IPS DF 4.7 (cell line): Measurements from ENCODE around the gene FOXF1.

Experiments used
- DNase-seq: peaks from one replicate; pipeline ENCODE4 v3.0.0-alpha.2; 2013; ENCODE audit warnings: low spot score; ENCODE audit errors: extremely low read depth

FOXF1 gene

GRCh38 chr16:86504315-86505184, 5.8 kb upstream of the FOXF1 start:
- DNase-seq: no peak

GRCh38 chr16:86505185-86505898, 5.0 kb upstream of the FOXF1 start:
- no peak for DNase-seq

GRCh38 chr16:86505899-86506864, 4.1 kb upstream of the FOXF1 start:
- DNase-seq: no peak

DNA sequence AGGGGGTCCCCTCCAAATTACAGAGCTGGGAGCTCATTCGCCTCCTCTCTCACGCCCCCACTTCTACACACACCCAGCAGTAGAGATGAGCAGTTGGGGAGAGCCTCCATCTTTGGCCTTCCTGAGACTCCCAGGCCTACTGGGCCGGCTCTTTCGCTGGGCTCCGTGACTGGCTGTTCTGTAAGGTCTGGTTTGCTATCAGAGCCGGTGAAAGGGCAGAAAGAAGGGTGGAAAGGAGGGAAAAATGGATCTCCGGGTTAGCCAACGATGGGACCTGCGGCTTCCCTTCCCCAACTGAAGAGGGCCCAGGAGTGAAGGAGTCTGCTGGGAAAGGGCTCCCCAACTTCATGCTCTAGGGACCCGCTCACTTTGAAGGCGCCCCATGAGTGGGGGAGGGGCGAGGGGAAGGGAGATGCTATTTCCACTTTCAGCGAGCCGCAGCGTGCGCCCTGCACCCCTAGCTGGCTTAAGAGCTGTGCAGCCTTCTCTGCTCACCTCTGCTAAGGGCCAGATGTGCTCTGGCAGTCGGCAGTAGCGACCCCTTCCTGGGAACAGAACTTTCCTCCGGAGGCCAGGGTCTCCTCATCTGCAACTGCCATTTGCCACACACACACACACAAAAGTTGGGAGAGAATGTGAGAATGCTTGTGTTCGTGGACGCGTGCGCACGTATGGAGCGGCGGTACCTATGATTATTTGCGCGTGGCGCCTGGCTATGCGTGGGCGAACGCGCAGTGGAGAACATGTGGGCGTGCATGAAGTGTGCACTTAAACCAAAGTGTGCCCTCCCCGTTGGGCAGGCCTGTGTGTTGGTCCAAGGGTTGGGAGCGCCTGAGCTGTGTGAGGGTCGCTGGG, 2.9 kb upstream of the FOXF1 start:
- DNase-seq: no peak

GRCh38 chr16:86508028-86508946, 2.0 kb upstream of the FOXF1 start:
- DNase-seq: no peak

GRCh38 chr16:86508947-86509758, 1.2 kb upstream of the FOXF1 start:
- no peak for DNase-seq

DNA sequence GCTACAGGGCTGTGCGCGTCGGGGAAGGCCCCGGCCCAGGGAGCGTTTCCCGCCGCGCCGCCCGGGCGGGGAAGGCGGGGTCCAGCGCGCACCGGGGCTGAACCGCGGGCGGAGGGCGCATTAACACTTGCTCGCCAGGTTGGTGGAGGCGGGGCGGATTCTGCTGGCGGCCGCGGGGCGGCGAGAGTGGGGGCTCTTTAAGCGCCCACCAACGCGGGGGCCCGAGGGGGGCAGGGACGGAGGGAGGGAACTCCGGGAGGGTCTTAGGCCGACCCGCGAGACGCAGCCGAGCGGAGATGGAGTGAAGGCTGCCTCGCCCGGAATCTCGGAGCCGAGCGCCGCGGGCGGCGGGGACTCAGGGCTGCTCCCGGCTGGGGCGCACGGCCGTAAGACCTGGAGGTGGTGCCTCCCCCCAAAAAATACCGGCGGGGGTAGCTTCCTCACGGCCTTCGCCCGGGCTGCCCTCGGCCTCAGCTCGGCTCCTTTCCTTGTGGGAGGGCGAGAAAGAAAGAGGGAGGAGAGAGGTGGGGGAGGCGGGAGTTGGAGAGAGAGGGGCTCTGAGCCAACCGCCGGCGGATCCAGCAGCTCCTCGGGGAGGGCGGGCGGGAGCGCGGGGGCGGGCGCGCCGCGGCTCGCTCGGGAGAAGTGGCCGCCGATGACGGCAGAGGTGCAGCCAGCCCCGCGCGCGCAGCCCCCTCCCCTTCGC, 415 bp upstream of the FOXF1 start:
- no peak for DNase-seq

DNA sequence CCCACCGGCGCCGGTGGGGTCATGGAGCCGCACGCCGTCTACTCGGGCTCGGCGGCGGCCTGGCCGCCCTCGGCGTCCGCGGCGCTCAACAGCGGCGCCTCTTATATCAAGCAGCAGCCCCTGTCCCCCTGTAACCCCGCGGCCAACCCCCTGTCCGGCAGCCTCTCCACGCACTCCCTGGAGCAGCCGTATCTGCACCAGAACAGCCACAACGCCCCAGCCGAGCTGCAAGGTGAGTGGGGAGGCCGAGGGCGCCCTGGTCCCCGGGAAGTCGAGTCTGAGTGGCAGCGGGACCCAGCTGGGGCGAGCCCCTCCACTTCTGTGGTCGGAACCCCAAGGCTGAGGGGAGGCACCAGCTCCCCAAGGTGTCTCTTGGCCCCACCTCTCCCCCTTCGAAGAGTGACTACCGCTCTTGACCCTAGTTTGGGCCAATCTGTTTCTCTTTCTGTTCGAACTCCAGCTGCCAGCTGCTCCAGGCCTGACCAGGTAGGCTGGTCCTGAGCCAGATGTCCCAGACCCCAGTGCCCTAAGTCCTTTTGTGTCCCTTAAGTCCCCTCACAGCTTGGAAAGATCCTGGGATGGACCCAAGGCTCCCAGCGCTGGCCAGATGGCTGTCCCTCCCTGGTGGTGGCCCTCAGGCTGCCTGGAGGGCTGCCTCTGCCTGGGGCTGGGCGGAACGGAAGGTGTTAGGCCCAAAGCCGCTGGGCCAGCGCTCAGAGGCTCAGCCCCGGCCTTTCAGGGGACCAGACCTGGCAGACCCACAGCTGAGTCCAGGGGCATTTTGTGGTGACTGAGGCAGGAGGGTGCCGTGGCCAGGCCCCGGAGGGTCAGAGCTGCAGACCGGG, 1.2 kb downstream of the FOXF1 start:
- no peak for DNase-seq

GRCh38 chr16:86512301-86512859, 2.1 kb downstream of the FOXF1 start:
- no peak for DNase-seq

DNA sequence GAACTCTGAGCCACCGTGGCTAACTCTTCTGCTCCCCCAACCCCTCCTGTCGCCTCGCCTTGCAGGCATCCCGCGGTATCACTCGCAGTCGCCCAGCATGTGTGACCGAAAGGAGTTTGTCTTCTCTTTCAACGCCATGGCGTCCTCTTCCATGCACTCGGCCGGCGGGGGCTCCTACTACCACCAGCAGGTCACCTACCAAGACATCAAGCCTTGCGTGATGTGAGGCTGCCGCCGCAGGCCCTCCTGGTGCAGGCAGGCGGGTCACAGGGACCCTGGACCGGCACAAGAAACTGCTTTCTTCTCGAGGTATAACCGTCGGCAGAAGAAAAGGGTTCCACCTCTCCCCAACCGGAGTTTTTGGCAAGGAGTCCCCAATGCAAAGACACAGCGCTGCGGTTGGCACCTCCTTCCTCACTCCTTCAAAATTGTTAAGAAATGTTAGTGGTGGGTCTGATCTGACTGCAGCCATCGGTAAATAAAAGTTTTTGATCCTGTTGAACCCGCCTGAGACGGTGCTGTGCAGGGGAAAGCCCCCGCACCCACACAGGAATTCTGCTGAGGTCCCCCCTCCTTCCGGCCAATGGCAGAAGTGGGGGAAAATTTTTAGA, 2.6 kb downstream of the FOXF1 start:
- DNase-seq: no peak

- no peak for DNase-seq
Measured at GRCh38 chr16:86513471-86514277, 3.3 kb downstream of the FOXF1 start.

DNA sequence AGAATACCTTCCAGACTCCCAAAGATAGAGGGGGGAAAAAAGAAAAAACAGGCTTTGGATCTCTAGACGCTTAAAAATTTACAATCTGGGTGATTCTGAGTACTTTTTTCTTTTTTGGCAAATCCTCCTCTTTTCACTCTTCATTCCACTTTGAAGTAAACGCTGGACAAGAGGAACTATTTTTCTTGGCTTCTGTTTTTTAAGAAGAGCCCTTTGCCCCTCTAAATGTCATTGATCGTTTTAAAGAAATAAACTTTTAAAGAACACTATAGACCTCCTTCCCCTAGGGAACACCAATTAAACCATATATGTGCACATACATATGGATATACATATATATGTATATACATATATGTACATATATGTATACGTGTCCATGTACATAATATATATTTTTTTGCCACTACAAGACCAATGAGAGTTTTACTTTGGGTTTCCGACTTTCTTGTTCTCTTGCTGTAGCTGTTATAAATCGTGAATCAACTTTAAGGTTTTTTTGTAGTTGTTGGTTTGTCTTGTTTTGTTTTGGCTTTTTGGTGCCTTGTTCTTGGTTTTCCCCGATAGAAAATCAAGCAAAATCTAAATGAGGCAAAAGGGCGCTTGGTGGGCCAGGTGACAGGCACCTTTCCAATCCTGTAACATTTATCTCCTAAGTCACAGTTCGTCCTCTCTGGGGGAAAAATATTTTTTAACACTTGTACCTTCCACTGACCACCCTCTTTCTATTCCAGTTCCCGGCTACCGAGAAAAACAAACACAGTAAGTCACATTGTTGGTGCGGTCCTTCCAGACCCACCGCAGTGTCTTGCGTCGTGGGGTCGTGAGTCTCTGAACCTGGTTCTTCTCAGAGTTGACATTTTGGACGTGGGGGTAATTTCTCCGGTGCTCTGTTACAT, 4.4 kb downstream of the FOXF1 start:
- DNase-seq: no peak

GRCh38 chr16:86515413-86515776, 5.1 kb downstream of the FOXF1 start:
- DNase-seq: no peak

GRCh38 chr16:86515777-86516622, 5.7 kb downstream of the FOXF1 start:
- no peak for DNase-seq
